ENCODE measurements around the gene FGB.
A peak's percentile ranks its signal among the peaks of the same experiment; 100 is the strongest.

- TF ChIP-seq ZNF614 (CRISPR knock-in tag; IDR thresholded peaks at IDR 0.05; ENCODE audit: borderline replicate concordance), result no peak
- TF ChIP-seq, protein P1, sequence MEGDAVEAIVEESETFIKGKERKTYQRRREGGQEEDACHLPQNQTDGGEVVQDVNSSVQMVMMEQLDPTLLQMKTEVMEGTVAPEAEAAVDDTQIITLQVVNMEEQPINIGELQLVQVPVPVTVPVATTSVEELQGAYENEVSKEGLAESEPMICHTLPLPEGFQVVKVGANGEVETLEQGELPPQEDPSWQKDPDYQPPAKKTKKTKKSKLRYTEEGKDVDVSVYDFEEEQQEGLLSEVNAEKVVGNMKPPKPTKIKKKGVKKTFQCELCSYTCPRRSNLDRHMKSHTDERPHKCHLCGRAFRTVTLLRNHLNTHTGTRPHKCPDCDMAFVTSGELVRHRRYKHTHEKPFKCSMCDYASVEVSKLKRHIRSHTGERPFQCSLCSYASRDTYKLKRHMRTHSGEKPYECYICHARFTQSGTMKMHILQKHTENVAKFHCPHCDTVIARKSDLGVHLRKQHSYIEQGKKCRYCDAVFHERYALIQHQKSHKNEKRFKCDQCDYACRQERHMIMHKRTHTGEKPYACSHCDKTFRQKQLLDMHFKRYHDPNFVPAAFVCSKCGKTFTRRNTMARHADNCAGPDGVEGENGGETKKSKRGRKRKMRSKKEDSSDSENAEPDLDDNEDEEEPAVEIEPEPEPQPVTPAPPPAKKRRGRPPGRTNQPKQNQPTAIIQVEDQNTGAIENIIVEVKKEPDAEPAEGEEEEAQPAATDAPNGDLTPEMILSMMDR (CRISPR knock-in tag; IDR thresholded peaks at IDR 0.05), result no peak
- TF ChIP-seq EZH2 (conservative IDR thresholded peaks at IDR 0.05; ENCODE audit: low read depth, low read length), result no peak
- TF ChIP-seq, protein P2, sequence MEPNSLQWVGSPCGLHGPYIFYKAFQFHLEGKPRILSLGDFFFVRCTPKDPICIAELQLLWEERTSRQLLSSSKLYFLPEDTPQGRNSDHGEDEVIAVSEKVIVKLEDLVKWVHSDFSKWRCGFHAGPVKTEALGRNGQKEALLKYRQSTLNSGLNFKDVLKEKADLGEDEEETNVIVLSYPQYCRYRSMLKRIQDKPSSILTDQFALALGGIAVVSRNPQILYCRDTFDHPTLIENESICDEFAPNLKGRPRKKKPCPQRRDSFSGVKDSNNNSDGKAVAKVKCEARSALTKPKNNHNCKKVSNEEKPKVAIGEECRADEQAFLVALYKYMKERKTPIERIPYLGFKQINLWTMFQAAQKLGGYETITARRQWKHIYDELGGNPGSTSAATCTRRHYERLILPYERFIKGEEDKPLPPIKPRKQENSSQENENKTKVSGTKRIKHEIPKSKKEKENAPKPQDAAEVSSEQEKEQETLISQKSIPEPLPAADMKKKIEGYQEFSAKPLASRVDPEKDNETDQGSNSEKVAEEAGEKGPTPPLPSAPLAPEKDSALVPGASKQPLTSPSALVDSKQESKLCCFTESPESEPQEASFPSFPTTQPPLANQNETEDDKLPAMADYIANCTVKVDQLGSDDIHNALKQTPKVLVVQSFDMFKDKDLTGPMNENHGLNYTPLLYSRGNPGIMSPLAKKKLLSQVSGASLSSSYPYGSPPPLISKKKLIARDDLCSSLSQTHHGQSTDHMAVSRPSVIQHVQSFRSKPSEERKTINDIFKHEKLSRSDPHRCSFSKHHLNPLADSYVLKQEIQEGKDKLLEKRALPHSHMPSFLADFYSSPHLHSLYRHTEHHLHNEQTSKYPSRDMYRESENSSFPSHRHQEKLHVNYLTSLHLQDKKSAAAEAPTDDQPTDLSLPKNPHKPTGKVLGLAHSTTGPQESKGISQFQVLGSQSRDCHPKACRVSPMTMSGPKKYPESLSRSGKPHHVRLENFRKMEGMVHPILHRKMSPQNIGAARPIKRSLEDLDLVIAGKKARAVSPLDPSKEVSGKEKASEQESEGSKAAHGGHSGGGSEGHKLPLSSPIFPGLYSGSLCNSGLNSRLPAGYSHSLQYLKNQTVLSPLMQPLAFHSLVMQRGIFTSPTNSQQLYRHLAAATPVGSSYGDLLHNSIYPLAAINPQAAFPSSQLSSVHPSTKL (CRISPR knock-in tag; IDR thresholded peaks at IDR 0.05), result no peak
- TF ChIP-seq PHF8 (CRISPR knock-in tag; IDR thresholded peaks at IDR 0.05), result peak; percentile 18; the same call in 1 of the 2 replicates
- no peak for TF ChIP-seq HNF4A (CRISPR knock-in tag; IDR thresholded peaks at IDR 0.05)
- TF ChIP-seq PLRG1 (conservative IDR thresholded peaks at IDR 0.05), result no peak
- TF ChIP-seq, protein P3, sequence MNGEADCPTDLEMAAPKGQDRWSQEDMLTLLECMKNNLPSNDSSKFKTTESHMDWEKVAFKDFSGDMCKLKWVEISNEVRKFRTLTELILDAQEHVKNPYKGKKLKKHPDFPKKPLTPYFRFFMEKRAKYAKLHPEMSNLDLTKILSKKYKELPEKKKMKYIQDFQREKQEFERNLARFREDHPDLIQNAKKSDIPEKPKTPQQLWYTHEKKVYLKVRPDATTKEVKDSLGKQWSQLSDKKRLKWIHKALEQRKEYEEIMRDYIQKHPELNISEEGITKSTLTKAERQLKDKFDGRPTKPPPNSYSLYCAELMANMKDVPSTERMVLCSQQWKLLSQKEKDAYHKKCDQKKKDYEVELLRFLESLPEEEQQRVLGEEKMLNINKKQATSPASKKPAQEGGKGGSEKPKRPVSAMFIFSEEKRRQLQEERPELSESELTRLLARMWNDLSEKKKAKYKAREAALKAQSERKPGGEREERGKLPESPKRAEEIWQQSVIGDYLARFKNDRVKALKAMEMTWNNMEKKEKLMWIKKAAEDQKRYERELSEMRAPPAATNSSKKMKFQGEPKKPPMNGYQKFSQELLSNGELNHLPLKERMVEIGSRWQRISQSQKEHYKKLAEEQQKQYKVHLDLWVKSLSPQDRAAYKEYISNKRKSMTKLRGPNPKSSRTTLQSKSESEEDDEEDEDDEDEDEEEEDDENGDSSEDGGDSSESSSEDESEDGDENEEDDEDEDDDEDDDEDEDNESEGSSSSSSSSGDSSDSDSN (CRISPR knock-in tag; IDR thresholded peaks at IDR 0.05), result no peak
- no peak for TF ChIP-seq RBM39 (IDR thresholded peaks at IDR 0.05; ENCODE audit: low read depth, low read length, poor library complexity, severe bottlenecking)
- no peak for TF ChIP-seq IKZF1 (IDR thresholded peaks at IDR 0.05)
- no peak for TF ChIP-seq CEBPG (CRISPR knock-in tag; IDR thresholded peaks at IDR 0.05)
Measured at GRCh38 chr4:154589296-154590197, 26.7 kb downstream of the FGB start.
